ENCODE measurements around the gene OPTC.

Gene OPTC

DNA sequence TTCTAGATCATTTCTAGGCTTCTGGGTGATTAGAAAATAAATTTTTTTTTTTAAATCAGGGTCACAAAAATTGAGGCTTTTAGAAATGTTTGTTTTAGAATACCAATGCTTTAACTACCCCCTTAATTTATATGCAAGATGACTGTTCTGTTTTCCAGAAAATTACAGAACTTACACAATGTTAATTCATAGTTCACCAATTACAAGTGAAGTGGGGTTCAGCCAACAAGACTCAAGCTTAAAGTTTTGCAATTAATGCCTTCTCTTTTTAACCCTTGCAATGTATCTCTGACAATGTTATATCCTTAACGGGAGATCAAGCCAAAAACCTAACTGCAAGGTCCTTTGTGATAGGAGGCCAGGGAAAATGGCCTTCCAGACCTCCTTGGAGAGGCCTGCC lies 12.8 kb upstream of the OPTC start:
- TF ChIP-seq MAX (IDR thresholded peaks at IDR 0.05), result no peak
- TF ChIP-seq EP300 (IDR thresholded peaks at IDR 0.05; ENCODE audit: borderline replicate concordance), result no peak
- TF ChIP-seq, protein P1, sequence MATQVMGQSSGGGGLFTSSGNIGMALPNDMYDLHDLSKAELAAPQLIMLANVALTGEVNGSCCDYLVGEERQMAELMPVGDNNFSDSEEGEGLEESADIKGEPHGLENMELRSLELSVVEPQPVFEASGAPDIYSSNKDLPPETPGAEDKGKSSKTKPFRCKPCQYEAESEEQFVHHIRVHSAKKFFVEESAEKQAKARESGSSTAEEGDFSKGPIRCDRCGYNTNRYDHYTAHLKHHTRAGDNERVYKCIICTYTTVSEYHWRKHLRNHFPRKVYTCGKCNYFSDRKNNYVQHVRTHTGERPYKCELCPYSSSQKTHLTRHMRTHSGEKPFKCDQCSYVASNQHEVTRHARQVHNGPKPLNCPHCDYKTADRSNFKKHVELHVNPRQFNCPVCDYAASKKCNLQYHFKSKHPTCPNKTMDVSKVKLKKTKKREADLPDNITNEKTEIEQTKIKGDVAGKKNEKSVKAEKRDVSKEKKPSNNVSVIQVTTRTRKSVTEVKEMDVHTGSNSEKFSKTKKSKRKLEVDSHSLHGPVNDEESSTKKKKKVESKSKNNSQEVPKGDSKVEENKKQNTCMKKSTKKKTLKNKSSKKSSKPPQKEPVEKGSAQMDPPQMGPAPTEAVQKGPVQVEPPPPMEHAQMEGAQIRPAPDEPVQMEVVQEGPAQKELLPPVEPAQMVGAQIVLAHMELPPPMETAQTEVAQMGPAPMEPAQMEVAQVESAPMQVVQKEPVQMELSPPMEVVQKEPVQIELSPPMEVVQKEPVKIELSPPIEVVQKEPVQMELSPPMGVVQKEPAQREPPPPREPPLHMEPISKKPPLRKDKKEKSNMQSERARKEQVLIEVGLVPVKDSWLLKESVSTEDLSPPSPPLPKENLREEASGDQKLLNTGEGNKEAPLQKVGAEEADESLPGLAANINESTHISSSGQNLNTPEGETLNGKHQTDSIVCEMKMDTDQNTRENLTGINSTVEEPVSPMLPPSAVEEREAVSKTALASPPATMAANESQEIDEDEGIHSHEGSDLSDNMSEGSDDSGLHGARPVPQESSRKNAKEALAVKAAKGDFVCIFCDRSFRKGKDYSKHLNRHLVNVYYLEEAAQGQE (IDR thresholded peaks at IDR 0.05; ENCODE audit: low read depth), result no peak
- TF ChIP-seq ZBTB7A (IDR thresholded peaks at IDR 0.05; ENCODE audit: low read depth), result no peak
- TF ChIP-seq TAF1 (IDR thresholded peaks at IDR 0.05; ENCODE audit: low read depth), result no peak
- TF ChIP-seq CEBPB (IDR thresholded peaks at IDR 0.05), result no peak
- TF ChIP-seq CREB1 (IDR thresholded peaks at IDR 0.05; ENCODE audit: low read depth), result no peak
- TF ChIP-seq NFIC (IDR thresholded peaks at IDR 0.05), result no peak
- no peak for TF ChIP-seq EGR1 (IDR thresholded peaks at IDR 0.05)
- TF ChIP-seq FOXM1 (IDR thresholded peaks at IDR 0.05; ENCODE audit: borderline replicate concordance, low read depth), result no peak
- TF ChIP-seq YY1 (IDR thresholded peaks at IDR 0.05; ENCODE audit: low read depth), result no peak
- TF ChIP-seq TCF12 (IDR thresholded peaks at IDR 0.05; ENCODE audit: low read depth), result no peak
- TF ChIP-seq, protein P2, sequence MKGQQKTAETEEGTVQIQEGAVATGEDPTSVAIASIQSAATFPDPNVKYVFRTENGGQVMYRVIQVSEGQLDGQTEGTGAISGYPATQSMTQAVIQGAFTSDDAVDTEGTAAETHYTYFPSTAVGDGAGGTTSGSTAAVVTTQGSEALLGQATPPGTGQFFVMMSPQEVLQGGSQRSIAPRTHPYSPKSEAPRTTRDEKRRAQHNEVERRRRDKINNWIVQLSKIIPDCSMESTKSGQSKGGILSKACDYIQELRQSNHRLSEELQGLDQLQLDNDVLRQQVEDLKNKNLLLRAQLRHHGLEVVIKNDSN (IDR thresholded peaks at IDR 0.05), result no peak
- TF ChIP-seq TEAD4 (IDR thresholded peaks at IDR 0.05), result no peak
- TF ChIP-seq RAD21 (IDR thresholded peaks at IDR 0.05; ENCODE audit: low read depth), result no peak

DNA sequence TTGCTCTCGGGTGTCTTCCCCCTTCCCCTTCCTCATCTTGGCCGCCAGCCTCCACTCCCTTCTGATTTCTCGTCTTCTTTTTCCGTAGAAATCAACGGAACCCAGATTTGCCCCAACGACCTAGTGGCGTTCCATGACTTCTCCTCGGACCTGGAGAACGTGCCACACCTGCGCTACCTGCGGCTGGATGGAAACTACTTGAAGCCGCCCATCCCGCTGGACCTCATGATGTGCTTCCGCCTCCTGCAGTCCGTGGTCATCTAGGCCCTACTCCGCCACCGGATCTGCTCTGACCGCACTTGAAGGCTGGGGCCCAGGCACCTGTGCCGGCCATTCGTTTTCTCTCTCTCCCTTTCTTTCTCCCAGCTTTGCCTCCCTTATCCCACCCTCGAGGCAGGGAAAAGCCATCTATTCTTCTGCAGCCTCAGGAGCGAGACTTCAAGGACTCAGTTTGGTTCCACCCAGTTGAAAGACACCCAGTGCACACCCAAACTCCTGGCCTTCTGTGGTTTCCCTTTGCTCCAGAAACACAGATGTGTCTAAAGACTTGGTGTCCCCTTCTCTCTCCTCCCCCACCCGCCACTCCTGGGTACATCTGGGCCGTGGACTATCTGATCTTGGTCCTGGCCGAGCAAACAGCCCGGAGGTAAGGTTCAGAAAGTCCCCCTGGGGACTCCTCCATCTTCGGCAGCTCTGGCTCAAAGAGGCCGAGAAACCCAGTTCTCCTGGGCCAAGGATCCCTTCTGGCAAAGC lies 7.2 kb upstream of the OPTC start:
- no peak for TF ChIP-seq ZBTB7A (IDR thresholded peaks at IDR 0.05; ENCODE audit: low read depth)
- no peak for TF ChIP-seq MAX (IDR thresholded peaks at IDR 0.05)
- no peak for TF ChIP-seq YY1 (IDR thresholded peaks at IDR 0.05; ENCODE audit: low read depth)
- TF ChIP-seq FOXM1 (IDR thresholded peaks at IDR 0.05; ENCODE audit: borderline replicate concordance, low read depth), result no peak
- no peak for TF ChIP-seq CEBPB (IDR thresholded peaks at IDR 0.05)
- TF ChIP-seq RAD21 (IDR thresholded peaks at IDR 0.05; ENCODE audit: low read depth), result no peak
- TF ChIP-seq TAF1 (IDR thresholded peaks at IDR 0.05; ENCODE audit: low read depth), result no peak
- no peak for TF ChIP-seq EGR1 (IDR thresholded peaks at IDR 0.05)
- TF ChIP-seq, protein P1 (IDR thresholded peaks at IDR 0.05; ENCODE audit: low read depth), result no peak
- no peak for TF ChIP-seq TEAD4 (IDR thresholded peaks at IDR 0.05)
- TF ChIP-seq EP300 (IDR thresholded peaks at IDR 0.05; ENCODE audit: borderline replicate concordance), result no peak
- no peak for TF ChIP-seq NFIC (IDR thresholded peaks at IDR 0.05)
- TF ChIP-seq TCF12 (IDR thresholded peaks at IDR 0.05; ENCODE audit: low read depth), result no peak
- TF ChIP-seq, protein P2 (IDR thresholded peaks at IDR 0.05), result no peak
- TF ChIP-seq CREB1 (IDR thresholded peaks at IDR 0.05; ENCODE audit: low read depth), result no peak

- TF ChIP-seq, protein P2 (IDR thresholded peaks at IDR 0.05), result no peak
These were observed 5.4 kb upstream of the OPTC start for GRCh38 chr1:203488539-203488938.

DNA sequence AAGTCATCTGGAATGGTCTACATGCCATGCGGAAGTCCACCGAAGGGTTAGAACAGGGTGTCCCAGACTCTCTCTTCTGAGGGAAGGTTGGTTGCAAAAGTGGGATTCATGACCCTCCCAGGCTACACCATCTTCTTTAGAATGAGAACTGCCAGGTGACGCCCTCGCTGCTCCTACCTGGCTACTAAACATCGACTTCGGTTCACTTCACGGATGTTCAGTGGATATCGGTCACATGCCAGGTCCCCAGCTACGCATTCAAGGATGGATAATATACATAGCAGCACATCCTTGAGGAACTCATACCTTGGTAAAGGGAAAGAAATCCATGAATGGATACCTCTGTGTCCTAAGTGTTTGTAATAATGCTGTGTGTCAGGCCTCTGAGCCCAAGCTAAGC lies 3.3 kb upstream of the OPTC start:
- TF ChIP-seq EGR1 (IDR thresholded peaks at IDR 0.05) (no peak), MAX (IDR thresholded peaks at IDR 0.05) (no peak), YY1 (IDR thresholded peaks at IDR 0.05; ENCODE audit: low read depth) (no peak), RAD21 (IDR thresholded peaks at IDR 0.05; ENCODE audit: low read depth) (no peak), CREB1 (IDR thresholded peaks at IDR 0.05; ENCODE audit: low read depth) (no peak), ZBTB7A (IDR thresholded peaks at IDR 0.05; ENCODE audit: low read depth) (no peak), EP300 (IDR thresholded peaks at IDR 0.05; ENCODE audit: borderline replicate concordance) (no peak), TAF1 (IDR thresholded peaks at IDR 0.05; ENCODE audit: low read depth) (no peak), TCF12 (IDR thresholded peaks at IDR 0.05; ENCODE audit: low read depth) (no peak), NFIC (IDR thresholded peaks at IDR 0.05) (no peak), FOXM1 (IDR thresholded peaks at IDR 0.05; ENCODE audit: borderline replicate concordance, low read depth) (no peak), CEBPB (IDR thresholded peaks at IDR 0.05) (no peak), TEAD4 (IDR thresholded peaks at IDR 0.05) (no peak)
- TF ChIP-seq, protein P1 (IDR thresholded peaks at IDR 0.05; ENCODE audit: low read depth), result no peak
- TF ChIP-seq, protein P2 (IDR thresholded peaks at IDR 0.05), result no peak
